Measurements from ENCODE around the gene HERC2. TPM values are rescaled to one million over a fixed set of nuclear protein-coding genes. Genes with fewer than 3 reads are reported as not detected.

HERC2 gene
- total RNA-seq, 4 donors from 2014 or later, result 59.3 to 88.1 (median 71.0) TPM

- H3K27me3 ChIP-seq, result no peaks in the 10 kb centered on the region
- no peaks in the 10 kb centered on the region for H3K36me3 ChIP-seq
- no peak overlapping the region for H3K27ac ChIP-seq
- intact Hi-C loops (cut with DNase I), result loop anchor here (2.0 kb wide), 1 partner anchor 39 kb away; no protein-coding TSS in a partner anchor
- no peaks in the 10 kb centered on the region for H3K9me3 ChIP-seq
- DNase-seq, result no peak
- no peaks in the 10 kb centered on the region for H3K4me1 ChIP-seq
- no peak overlapping the region for H3K4me3 ChIP-seq (replicated peaks in 1 of 3)
- TF ChIP-seq POLR2A (IDR thresholded peaks at IDR 0.05), result no peak
- WGBS, 2 donors, result 95 to 98% methylated on average over 17 to 20 of the region's 20 CpGs
These were observed 240.4 kb downstream of the HERC2 start for GRCh38 chr15:28081594-28081993.

DNA sequence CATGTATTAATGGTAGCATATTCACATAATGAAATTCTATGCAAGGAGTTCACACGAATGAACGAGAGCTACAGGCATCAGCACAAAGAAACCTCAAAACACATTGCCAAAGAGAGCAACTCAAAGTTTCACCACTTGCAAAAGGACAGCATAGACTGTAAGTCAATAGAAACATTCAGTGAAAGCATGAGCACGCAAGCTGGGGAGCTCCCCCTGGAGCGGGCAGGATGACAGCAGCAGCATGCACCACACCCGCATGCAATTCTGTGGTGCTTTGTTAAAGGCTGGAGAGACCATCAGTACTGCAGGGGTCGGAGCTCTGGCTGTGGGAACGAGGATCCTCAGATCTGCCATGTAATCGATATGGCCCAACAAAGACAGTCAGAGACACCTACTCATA is 241.6 kb downstream of the HERC2 start:
- intact Hi-C loops (cut with DNase I), result loop anchor here (2.0 kb wide), 1 partner anchor 40 kb away; no protein-coding TSS in a partner anchor
- 85 to 87% methylated on average over 8 of the region's 8 CpGs for WGBS, 2 donors
- no peak overlapping the region for H3K27ac ChIP-seq
- DNase-seq, result no peak
- H3K9me3 ChIP-seq, result no peaks in the 10 kb centered on the region
- no peaks in the 10 kb centered on the region for H3K27me3 ChIP-seq
- no peaks in the 10 kb centered on the region for H3K36me3 ChIP-seq
- H3K4me3 ChIP-seq (replicated peaks in 1 of 3), result no peak overlapping the region
- H3K4me1 ChIP-seq, result no peaks in the 10 kb centered on the region
- TF ChIP-seq POLR2A (IDR thresholded peaks at IDR 0.05), result no peak
- TF ChIP-seq CTCF (IDR thresholded peaks at IDR 0.05), result no peak

DNA sequence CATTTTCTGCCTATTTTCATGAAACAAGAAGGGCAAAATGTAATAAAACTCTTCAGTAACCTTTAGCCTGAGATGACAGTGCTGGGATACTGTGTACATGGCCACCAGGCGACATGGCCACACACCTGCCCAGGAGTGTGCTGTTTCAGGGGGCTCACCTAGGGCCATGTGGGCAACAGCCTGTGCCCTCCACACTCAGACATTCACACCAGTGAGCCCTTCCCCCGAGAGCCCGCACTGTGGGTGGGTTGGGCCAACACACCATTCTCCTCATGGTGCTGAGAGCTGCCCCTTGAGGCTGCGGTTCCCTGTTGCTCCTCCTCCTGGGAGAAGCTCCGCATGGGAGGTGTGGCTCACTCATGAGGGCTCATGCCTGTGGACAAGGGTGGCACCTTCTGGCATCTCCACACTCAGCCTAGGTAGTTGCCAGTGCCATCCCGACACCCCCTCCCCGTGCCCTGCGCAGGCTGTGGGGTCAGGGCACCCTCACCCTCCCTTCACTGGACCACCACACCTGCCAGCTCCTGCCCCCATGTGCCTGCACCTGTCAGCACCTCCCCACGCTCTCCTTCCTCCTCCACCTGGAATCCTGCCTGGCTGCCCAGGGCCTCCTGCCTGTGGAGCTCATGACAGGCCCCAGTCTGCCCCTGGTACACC is 242.5 kb downstream of the HERC2 start:
- H3K9me3 ChIP-seq, result no peaks in the 10 kb centered on the region
- H3K27me3 ChIP-seq, result no peaks in the 10 kb centered on the region
- H3K36me3 ChIP-seq, result no peaks in the 10 kb centered on the region
- TF ChIP-seq CTCF (IDR thresholded peaks at IDR 0.05) (no peak), POLR2A (IDR thresholded peaks at IDR 0.05) (no peak)
- no peak overlapping the region for H3K27ac ChIP-seq
- H3K4me1 ChIP-seq, result no peaks in the 10 kb centered on the region
- DNase-seq, result no peak
- WGBS, 2 donors, result 89 to 90% methylated on average over 7 to 8 of the region's 9 CpGs
- H3K4me3 ChIP-seq (replicated peaks in 1 of 3), result no peak overlapping the region
- intact Hi-C loops (cut with DNase I), result no loop called here

GRCh38 chr15:28078191-28078719 is 243.7 kb downstream of the HERC2 start:
- H3K27me3 ChIP-seq, result no peaks in the 10 kb centered on the region
- H3K27ac ChIP-seq, result no peak overlapping the region
- peak in 1 of 2 donors; percentile 14 for DNase-seq
- no peaks in the 10 kb centered on the region for H3K9me3 ChIP-seq
- no peak overlapping the region for H3K4me3 ChIP-seq (replicated peaks in 1 of 3)
- WGBS, 2 donors, result 71 to 80% methylated on average over 1 of the region's 1 CpG
- H3K36me3 ChIP-seq, result no peaks in the 10 kb centered on the region
- TF ChIP-seq POLR2A (IDR thresholded peaks at IDR 0.05), result no peak
- TF ChIP-seq CTCF (IDR thresholded peaks at IDR 0.05), result no peak
- intact Hi-C loops (cut with DNase I), result no loop called here
- no peaks in the 10 kb centered on the region for H3K4me1 ChIP-seq

- TF ChIP-seq CTCF (IDR thresholded peaks at IDR 0.05) (no peak), POLR2A (IDR thresholded peaks at IDR 0.05) (no peak)
- Histone ChIP-seq H3K4me1 (no peaks in the 10 kb centered on the region), H3K27me3 (no peaks in the 10 kb centered on the region), H3K9me3 (no peaks in the 10 kb centered on the region), H3K27ac (no peak overlapping the region), H3K36me3 (no peaks in the 10 kb centered on the region), H3K4me3 (replicated peaks in 1 of 3) (no peak overlapping the region)
- no peak for DNase-seq
- WGBS, 2 donors, result 76 to 88% methylated on average over 1 of the region's 1 CpG
- intact Hi-C loops (cut with DNase I), result no loop called here
These were observed 246.4 kb downstream of the HERC2 start for GRCh38 chr15:28075573-28075972.
